H1 (cell line): ENCODE results near the gene GLOD4. TPM values are rescaled to one million over a fixed set of nuclear protein-coding genes. Genes with fewer than 3 reads are reported as not detected.

ENCODE experiments used
- CTCF ChIA-PET: fragments of 300-600 bp; sonication (Branson Sonifier 250); formaldehyde crosslinking; loops from one replicate; lab custom pipeline; 2021; ENCODE audit not compliant: partially characterized antibody; lab: Charles Lee
- POLR2A ChIA-PET: fragments of 300-600 bp; sonication (Branson Sonifier 250); formaldehyde crosslinking; loops from one replicate; lab custom pipeline; 2021; ENCODE audit warnings: inconsistent platforms; ENCODE audit not compliant: partially characterized antibody; lab: Charles Lee
- DNase-seq, 2 experiments: peaks; one replicate each; pipeline versions ENCODE4 v3.0.0 to v3.0.0-alpha.2; 2010 to 2022; ENCODE audit warnings: low spot score in 2 of 2, low read depth in 1 of 2, mixed read lengths in 1 of 2
- FAIRE-seq: peaks from 2 replicates; lab custom pipeline; 2011; peaks lifted over from hg19 to GRCh38; lab: Jason Lieb, UNC
- H2AFZ ChIP-seq: 2 replicates; pipeline ENCODE4 v1.8.1; 2012; ENCODE audit warnings: low read length, inconsistent platforms
- H2AK5ac ChIP-seq: 2 replicates; pipeline ENCODE4 v1.6.1; 2013; ENCODE audit warnings: low read depth, low read length
- H2BK120ac ChIP-seq: replicated peaks from 2 replicates; pipeline ENCODE3; 2013; ENCODE audit warnings: low read depth, low read length, inconsistent platforms
- H2BK12ac ChIP-seq: 2 replicates; pipeline ENCODE4 v1.6.1; 2013; ENCODE audit warnings: low read depth, low read length
- H2BK15ac ChIP-seq: 2 replicates; pipeline ENCODE4 v1.6.1; 2013; ENCODE audit warnings: low read length
- H2BK20ac ChIP-seq: 2 replicates; pipeline ENCODE4 v1.6.1; 2013; ENCODE audit warnings: low read length
- H2BK5ac ChIP-seq: 2 replicates; pipeline ENCODE4 v1.6.1; 2013; ENCODE audit warnings: low read depth, low read length
- H3K14ac ChIP-seq: 2 replicates; pipeline ENCODE4 v1.6.1; 2013; ENCODE audit warnings: inconsistent platforms; ENCODE audit not compliant: insufficient read length
- H3K18ac ChIP-seq: 2 replicates; pipeline ENCODE4 v1.6.1; 2013; ENCODE audit warnings: low read length; ENCODE audit errors: extremely low read depth
- H3K23ac ChIP-seq: 2 replicates; pipeline ENCODE4 v1.6.1; 2013; ENCODE audit warnings: inconsistent platforms; ENCODE audit not compliant: insufficient read length
- H3K23me2 ChIP-seq: 2 replicates; pipeline ENCODE4 v1.6.1; 2013; ENCODE audit warnings: low read depth, low read length
- H3K27ac ChIP-seq: 2 replicates; pipeline ENCODE4 v1.6.1; 2011; ENCODE audit warnings: low read depth, low read length, inconsistent platforms
- H3K27me3 ChIP-seq, 4 experiments: replicated peaks in 1 of 4; 1 replicate in 1 of 4; 2 replicates in 3 of 4; pipeline versions ENCODE4 v1.6.1 to v1.8.1; 2011 to 2013; ENCODE audit warnings: low read length in 3 of 4, mild to moderate bottlenecking in 3 of 4, inconsistent platforms in 2 of 4, mixed read lengths in 2 of 4, moderate library complexity in 1 of 4; ENCODE audit not compliant: control insufficient read depth in 3 of 4, insufficient read depth in 3 of 4; ENCODE audit errors: extremely low read depth in 1 of 4
- H3K36me3 ChIP-seq, 4 experiments: 2 replicates each; pipeline versions ENCODE4 v1.6.1 to v1.8.1; 2011 to 2013; ENCODE audit warnings: mild to moderate bottlenecking in 4 of 4, low read length in 3 of 4, moderate library complexity in 2 of 4, control low read depth in 1 of 4, inconsistent platforms in 1 of 4; ENCODE audit not compliant: insufficient read depth in 4 of 4, control insufficient read depth in 2 of 4
- H3K4ac ChIP-seq: replicated peaks from 2 replicates; pipeline ENCODE3; 2013; ENCODE audit warnings: low read length, low read depth, mixed read lengths, inconsistent platforms; ENCODE audit not compliant: insufficient read length
- H3K4me1 ChIP-seq, 4 experiments: replicated peaks in 1 of 4; 1 replicate in 1 of 4; 2 replicates in 3 of 4; pipeline versions ENCODE4 v1.6.1 to v1.8.1; 2011 to 2013; ENCODE audit warnings: low read length in 3 of 4, inconsistent platforms in 2 of 4, mixed read lengths in 1 of 4; ENCODE audit not compliant: insufficient read depth in 4 of 4, control insufficient read depth in 3 of 4
- H3K4me2 ChIP-seq, 2 experiments: 2 replicates each; pipeline versions ENCODE4 v1.6.1 to v1.8.1; 2011 to 2013; ENCODE audit warnings: low read depth in 2 of 2, low read length in 2 of 2, control low read depth in 1 of 2, inconsistent platforms in 1 of 2, mild to moderate bottlenecking in 1 of 2; ENCODE audit not compliant: insufficient read depth in 1 of 2
- H3K4me3 ChIP-seq, 4 experiments: fragments of 200-600, 300-600 bp in 1 of 4; sonication (generic), shearing (Covaris generic), sonication (Bioruptor Twin) in 1 of 4; 2 replicates each; pipeline versions ENCODE4 v1.5.1 to v1.8.1; 2011 to 2016; ENCODE audit warnings: low read length in 4 of 4, low read depth in 3 of 4, control low read depth in 2 of 4, inconsistent platforms in 2 of 4, mild to moderate bottlenecking in 2 of 4, mixed read lengths in 1 of 4, moderate library complexity in 1 of 4; ENCODE audit not compliant: insufficient read depth in 2 of 4; ENCODE audit errors: extremely low read depth in 1 of 4
- H3K56ac ChIP-seq: replicated peaks from 2 replicates; pipeline ENCODE3; 2013; ENCODE audit warnings: low read depth, mild to moderate bottlenecking, mixed read lengths, low read length, inconsistent platforms; ENCODE audit not compliant: insufficient read length
- H3K79me1 ChIP-seq: 2 replicates; pipeline ENCODE4 v1.6.1; 2013; ENCODE audit warnings: low read depth, low read length, control low read depth
- H3K79me2 ChIP-seq, 2 experiments: 2 replicates each; pipeline versions ENCODE4 v1.6.1 to v1.8.1; 2012 to 2013; ENCODE audit warnings: low read length in 2 of 2, mild to moderate bottlenecking in 2 of 2, inconsistent platforms in 1 of 2; ENCODE audit not compliant: insufficient read depth in 2 of 2, control insufficient read depth in 1 of 2
- H3K9ac ChIP-seq, 4 experiments: replicated peaks in 1 of 4; 1 replicate in 1 of 4; 2 replicates in 3 of 4; pipeline versions ENCODE4 v1.6.1 to v1.8.1; 2011 to 2013; ENCODE audit warnings: low read depth in 3 of 4, low read length in 3 of 4, control low read depth in 2 of 4, mild to moderate bottlenecking in 2 of 4, moderate library complexity in 2 of 4, inconsistent platforms in 1 of 4; ENCODE audit errors: extremely low read depth in 1 of 4
- H3K9me3 ChIP-seq, 2 experiments: 2 replicates each; pipeline versions ENCODE4 v1.6.1 to v1.8.1; 2012 to 2013; ENCODE audit warnings: mild to moderate bottlenecking in 2 of 2, moderate library complexity in 2 of 2, control low read depth in 1 of 2, inconsistent platforms in 1 of 2, low read depth in 1 of 2, low read length in 1 of 2, mixed read lengths in 1 of 2; ENCODE audit not compliant: insufficient read depth in 2 of 2
- H4K20me1 ChIP-seq, 2 experiments: replicated peaks in 1 of 2; 2 replicates each; pipeline versions ENCODE3 to v1.8.1; 2011 to 2013; ENCODE audit warnings: inconsistent platforms in 2 of 2, low read length in 2 of 2, mild to moderate bottlenecking in 1 of 2; ENCODE audit not compliant: insufficient read depth in 2 of 2, control insufficient read depth in 1 of 2
- H4K5ac ChIP-seq: 2 replicates; pipeline ENCODE4 v1.6.1; 2013; ENCODE audit warnings: low read length, low read depth, mixed read lengths, inconsistent platforms; ENCODE audit not compliant: insufficient read length
- H4K8ac ChIP-seq: 2 replicates; pipeline ENCODE4 v1.8.0; 2013; ENCODE audit warnings: mild to moderate bottlenecking, moderate library complexity, low read length, inconsistent platforms; ENCODE audit not compliant: insufficient read depth; ENCODE audit errors: extremely low read depth
- H4K91ac ChIP-seq: replicated peaks from 2 replicates; pipeline ENCODE3; 2013; ENCODE audit warnings: low read length, mixed read lengths, inconsistent platforms; ENCODE audit not compliant: insufficient read length
- KDM1A ChIP-seq: fragments of 200-600, 300-600 bp; sonication (generic); IDR thresholded peaks from 2 replicates; pipeline ENCODE4 v1.7.1; 2016; ENCODE audit warnings: mild to moderate bottlenecking, low read length, borderline replicate concordance
- MAFK ChIP-seq: IDR thresholded peaks from 2 replicates; pipeline ENCODE4 v1.6.1; 2012; ENCODE audit warnings: low read depth, mild to moderate bottlenecking, improper control_type of control experiment, low read length
- WGBS, 2 experiments: shearing (Covaris generic) in 1 of 2; methylation state at CpG; one replicate each; pipeline versions ENCODE4 v1.1.6 to v1.1.7; 2013 to 2015; ENCODE audit warnings: low lambda C conversion rate in 2 of 2, mixed read lengths in 2 of 2, inconsistent platforms in 1 of 2, low coverage in 1 of 2, missing lambda C conversion rate in 1 of 2; ENCODE audit not compliant: insufficient replicate concordance in 2 of 2, insufficient coverage in 1 of 2, insufficient read length in 1 of 2; ENCODE audit errors: extremely low coverage in 1 of 2, missing lambda C conversion rate in 1 of 2; 5-methylcytosine and 5-hydroxymethylcytosine counted together
- polyA plus RNA-seq, 7 experiments: library from polyadenylated mRNA; depleted of rRNA in 3 of 7; stranded (reverse) in 5 of 7; unstranded in 2 of 7; fragments of >200 nt in 5 of 7; fragments of 200-250 nt in 2 of 7; gene quantifications; 1 replicate in 5 of 7; 2 replicates in 1 of 7; 4 replicates in 1 of 7; pipeline versions ENCODE4 v1.2.1 to v1.2.3, GENCODE V29; 2011 to 2013; ENCODE audit warnings: missing spikeins in 2 of 7, mixed read lengths in 2 of 7
- total RNA-seq: library from RNA; stranded (reverse); fragmentation: NEBNext Ultra II Directional; extraction: Animal tissue kit (Norgen Biotek cat#: 25700); gene quantifications from 2 replicates; pipeline ENCODE4 v1.2.1, GENCODE V29; 2021

Gene GLOD4
- total and polyA plus RNA-seq, 2 of the 8 experiments (the other 6 are each of a cell fraction or from before 2014, with no cell fraction given): 36.8 to 81.3 TPM

DNA sequence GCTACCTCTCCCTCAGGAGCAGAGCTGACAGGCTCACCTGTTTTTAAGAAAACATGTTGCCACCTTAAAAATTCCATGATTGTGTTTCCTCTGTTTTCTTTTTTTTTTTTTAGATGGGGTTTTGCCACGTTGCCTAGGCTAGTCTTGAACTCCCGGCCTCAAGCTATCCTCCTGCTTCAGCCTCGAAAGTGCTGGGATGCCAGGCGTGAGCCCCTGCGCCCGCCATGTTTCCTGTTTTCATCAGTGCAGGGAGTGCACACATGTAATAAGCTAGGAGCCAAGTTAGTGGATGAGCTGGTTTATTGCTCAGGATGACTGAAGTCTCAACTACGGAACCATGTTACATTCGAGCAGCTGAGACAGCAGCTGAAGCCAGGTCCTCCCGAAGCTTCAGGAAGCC is 13.6 kb upstream of the GLOD4 start:
- peak overlapping the region; percentile 9; the same call in 1 of the 2 replicates for H4K8ac ChIP-seq
- no peak overlapping the region for H3K4ac ChIP-seq
- H3K79me1 ChIP-seq: no peaks in the 10 kb centered on the region; the same call in 1 of the 2 replicates
- H2BK5ac ChIP-seq: no peak overlapping the region
- no peak for DNase-seq
- H2BK20ac ChIP-seq: no peak overlapping the region
- no peak overlapping the region for H3K27ac ChIP-seq
- no peaks in the 10 kb centered on the region for H3K79me2 ChIP-seq
- H3K23ac ChIP-seq: no peak overlapping the region
- no peak overlapping the region for H3K4me2 ChIP-seq
- ChIA-PET POLR2A (interaction anchor here (1.7 to 3.1 kb wide), 6 partner anchors 8 to 201 kb away, joined by 3 to 9 read pairs (median 6); partner anchors contain the start of genes NXN and TIMM22), CTCF (interaction anchor here (0.6 to 17.5 kb wide), 32 partner anchors 9 to 368 kb away, joined by 3 to 258 read pairs (median 4); partner anchors contain the start of genes GLOD4, MRM3, NXN and TIMM22)
- no peak overlapping the region for H2AFZ ChIP-seq
- H3K56ac ChIP-seq: no peak overlapping the region
- H3K9me3 ChIP-seq: no peaks in the 10 kb centered on the region
- no peak overlapping the region for H3K9ac ChIP-seq
- H3K23me2 ChIP-seq: no peaks in the 10 kb centered on the region
- peaks cover 3 to 5% of the 10 kb centered on the region in 2 experiments for H4K20me1 ChIP-seq
- H3K4me3 ChIP-seq: no peak overlapping the region
- no peak overlapping the region for H2BK12ac ChIP-seq
- H4K5ac ChIP-seq: no peak overlapping the region
- H3K36me3 ChIP-seq: peaks cover 0 to 6% (median 3%) of the 10 kb centered on the region in 4 experiments; a peak in 4 of 8 replicates
- FAIRE-seq: no peak
- H3K14ac ChIP-seq: no peak overlapping the region
- H3K18ac ChIP-seq: no peak overlapping the region
- no peak overlapping the region for H4K91ac ChIP-seq
- 95% methylated on average over 9 of the region's 9 CpGs; no CpG with 5 or more reads in 1 of the 2 experiments for WGBS, 2 experiments
- no peak overlapping the region for H2AK5ac ChIP-seq
- H2BK120ac ChIP-seq: no peak overlapping the region
- H3K4me1 ChIP-seq: peaks cover 0 to 8% (median 0%) of the 10 kb centered on the region in 4 experiments; a peak in 3 of 7 replicates
- no peaks in the 10 kb centered on the region for H3K27me3 ChIP-seq
- no peak overlapping the region for H2BK15ac ChIP-seq
- no peak for TF ChIP-seq KDM1A
- TF ChIP-seq MAFK: no peak
